Kidney epithelial cell (primary cell): ENCODE data around the gene FAM25G. TPM values are rescaled to one million over a fixed set of nuclear protein-coding genes. Genes with fewer than 3 reads are reported as not detected.

Source experiments
- DNase-seq: peaks from one replicate; pipeline ENCODE4 v3.0.0-alpha.2; 2010; ENCODE audit warnings: low read depth
- H3K27me3 ChIP-seq: 2 replicates; pipeline ENCODE4 v1.6.0; 2011; ENCODE audit warnings: low read length; ENCODE audit not compliant: control insufficient read depth, insufficient read depth
- H3K36me3 ChIP-seq: 2 replicates; pipeline ENCODE4 v1.5.1; 2011; ENCODE audit warnings: low read length; ENCODE audit not compliant: control insufficient read depth, insufficient read depth
- H3K4me3 ChIP-seq: 2 replicates; pipeline ENCODE4 v1.5.1; 2011; ENCODE audit warnings: low read depth, mild to moderate bottlenecking, control low read depth, low read length
- CTCF ChIP-seq: IDR thresholded peaks from 2 replicates; pipeline ENCODE4 v1.5.1; 2011; ENCODE audit warnings: mild to moderate bottlenecking, moderate library complexity, low read length, control low read depth, inconsistent platforms; ENCODE audit not compliant: insufficient read depth, poor library complexity, severe bottlenecking
- total RNA-seq: library from RNA; depleted of rRNA; stranded (reverse); fragments of >200 nt; gene quantifications from 2 replicates; pipeline ENCODE4 v1.2.3, GENCODE V29; 2015

The FAM25G gene
- total RNA-seq, 1 donor from 2014 or later, result 3.2 TPM

DNA sequence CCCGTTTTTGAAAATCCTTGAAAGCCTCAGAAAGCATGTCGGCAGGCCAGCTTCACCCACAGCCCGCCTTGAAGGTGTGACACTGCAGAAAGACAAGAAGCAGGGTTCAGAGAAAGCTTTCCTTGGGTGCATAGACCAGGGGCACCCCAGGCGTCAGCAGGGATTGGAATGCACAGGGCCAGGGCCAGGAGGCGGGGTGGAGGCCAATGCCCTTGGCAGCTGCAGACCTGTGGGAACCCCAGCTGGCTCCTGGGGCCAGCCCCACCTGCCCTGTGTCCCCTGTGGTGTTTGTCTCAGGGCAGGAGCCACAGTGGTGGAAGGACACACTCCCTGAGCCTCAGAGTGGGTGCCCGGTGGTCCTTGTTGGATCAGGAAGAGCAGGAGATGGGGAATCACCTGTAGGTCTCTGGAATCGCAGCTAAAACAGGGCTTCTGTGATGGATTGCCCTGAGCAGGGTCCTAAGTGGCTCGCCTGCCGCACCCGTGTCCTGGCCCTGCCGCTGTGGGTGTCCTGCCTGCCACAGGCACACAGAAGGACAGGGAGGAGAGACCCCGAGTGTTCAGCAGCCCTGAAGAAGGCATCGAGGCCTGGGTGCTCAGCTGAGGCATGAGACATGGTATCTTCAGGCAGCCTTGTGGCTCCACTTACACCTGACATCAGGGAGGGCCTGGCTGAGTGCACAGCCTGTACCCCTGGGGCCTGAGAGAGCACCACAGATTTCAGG is 40.1 kb downstream of the FAM25G start:
- Histone ChIP-seq H3K36me3 (no peaks in the 10 kb centered on the region), H3K4me3 (no peak overlapping the region), H3K27me3 (peaks cover 5% of the 10 kb centered on the region)
- no peak for DNase-seq
- no peak for TF ChIP-seq CTCF

- no peak for DNase-seq
- Histone ChIP-seq H3K4me3 (no peak overlapping the region), H3K36me3 (no peaks in the 10 kb centered on the region), H3K27me3 (peaks cover 5% of the 10 kb centered on the region)
- no peak for TF ChIP-seq CTCF
Measured at GRCh38 chr10:47450442-47450841, 41.1 kb downstream of the FAM25G start.

- TF ChIP-seq CTCF, result no peak
- H3K27me3 ChIP-seq, result peaks cover 5% of the 10 kb centered on the region
- H3K36me3 ChIP-seq, result no peaks in the 10 kb centered on the region
- no peak overlapping the region for H3K4me3 ChIP-seq
- DNase-seq, result no peak
Measured at GRCh38 chr10:47449979-47450378, 41.5 kb downstream of the FAM25G start.

- H3K27me3 ChIP-seq, result peaks cover 5% of the 10 kb centered on the region
- H3K4me3 ChIP-seq, result no peak overlapping the region
- DNase-seq, result no peak
- H3K36me3 ChIP-seq, result no peaks in the 10 kb centered on the region
- no peak for TF ChIP-seq CTCF
Measured at GRCh38 chr10:47449102-47449978, 42.2 kb downstream of the FAM25G start.

- no peaks in the 10 kb centered on the region for H3K36me3 ChIP-seq
- no peak for DNase-seq
- no peaks in the 10 kb centered on the region for H3K27me3 ChIP-seq
- no peak overlapping the region for H3K4me3 ChIP-seq
- no peak for TF ChIP-seq CTCF
Measured at GRCh38 chr10:47447705-47448104, 43.8 kb downstream of the FAM25G start.

DNA sequence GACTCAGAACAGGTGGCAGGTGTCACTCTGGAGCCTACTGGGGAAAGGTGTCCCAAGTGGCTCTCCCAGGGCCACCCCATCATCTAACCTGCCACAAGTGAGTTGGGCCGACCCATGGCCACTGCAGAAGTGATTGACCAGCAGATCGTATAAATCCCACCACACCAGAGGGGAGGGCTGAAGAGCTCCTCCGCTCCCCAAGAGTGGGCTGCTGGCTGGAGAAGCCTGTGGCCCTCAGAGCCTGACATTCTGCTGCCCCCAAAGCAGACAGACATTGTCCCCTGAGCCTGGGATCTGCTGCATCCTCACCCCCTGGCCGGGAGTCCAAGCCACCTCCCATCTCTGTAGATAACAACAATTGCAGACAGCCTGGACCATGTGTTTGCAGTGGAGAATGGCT is 44.3 kb downstream of the FAM25G start:
- DNase-seq, result no peak
- Histone ChIP-seq H3K4me3 (no peak overlapping the region), H3K27me3 (no peaks in the 10 kb centered on the region), H3K36me3 (no peaks in the 10 kb centered on the region)
- TF ChIP-seq CTCF, result no peak
